Measurements from ENCODE around the gene FOCAD.

Gene FOCAD

GRCh38 chr9:21029661-21030060, 345.6 kb downstream of the FOCAD start:
- Histone ChIP-seq H3K4me3 (ENCODE audit: low read length) (no peak overlapping the region), H3K36me3 (ENCODE audit: control insufficient read depth, insufficient read depth, low read length) (no peaks in the 10 kb centered on the region), H3K9ac (ENCODE audit: low read length) (no peak overlapping the region), H3K4me1 (ENCODE audit: control insufficient read depth, insufficient read depth, low read length) (peaks cover 5% of the 10 kb centered on the region), H3K27me3 (ENCODE audit: control insufficient read depth, insufficient read depth, low read length) (no peaks in the 10 kb centered on the region), H3K9me3 (ENCODE audit: control insufficient read depth, low read length) (no peaks in the 10 kb centered on the region)

GRCh38 chr9:21030389-21031035, 346.5 kb downstream of the FOCAD start:
- Histone ChIP-seq H3K36me3 (ENCODE audit: control insufficient read depth, insufficient read depth, low read length) (no peaks in the 10 kb centered on the region), H3K27me3 (ENCODE audit: control insufficient read depth, insufficient read depth, low read length) (no peaks in the 10 kb centered on the region), H3K4me3 (ENCODE audit: low read length) (no peak overlapping the region), H3K9me3 (ENCODE audit: control insufficient read depth, low read length) (no peaks in the 10 kb centered on the region), H3K4me1 (ENCODE audit: control insufficient read depth, insufficient read depth, low read length) (peaks cover 5% of the 10 kb centered on the region), H3K9ac (ENCODE audit: low read length) (no peak overlapping the region)

GRCh38 chr9:21031091-21031807, 347.2 kb downstream of the FOCAD start, which contains the start of gene HACD4:
Gene HACD4, minus strand, starts transcription at chr9:21031640. Its CDS starts 50 bp downstream, at chr9:21031590.
- Histone ChIP-seq H3K4me3 (ENCODE audit: low read length) (no peak within 1 kb of the TSS), H3K36me3 (ENCODE audit: control insufficient read depth, insufficient read depth, low read length) (no peaks in the 10 kb centered on the region), H3K4me1 (ENCODE audit: control insufficient read depth, insufficient read depth, low read length) (peaks cover 5% of the 10 kb centered on the region), H3K9me3 (ENCODE audit: control insufficient read depth, low read length) (no peaks in the 10 kb centered on the region), H3K27me3 (ENCODE audit: control insufficient read depth, insufficient read depth, low read length) (no peaks in the 10 kb centered on the region), H3K9ac (ENCODE audit: low read length) (peak within 1 kb of the TSS; percentile 58)

- H3K27me3 ChIP-seq (ENCODE audit: control insufficient read depth, insufficient read depth, low read length) = no peaks in the 10 kb centered on the region
- H3K36me3 ChIP-seq (ENCODE audit: control insufficient read depth, insufficient read depth, low read length) = no peaks in the 10 kb centered on the region
- H3K4me3 ChIP-seq (ENCODE audit: low read length) = no peak overlapping the region
- H3K9me3 ChIP-seq (ENCODE audit: control insufficient read depth, low read length) = no peaks in the 10 kb centered on the region
- H3K4me1 ChIP-seq (ENCODE audit: control insufficient read depth, insufficient read depth, low read length) = peaks cover 5% of the 10 kb centered on the region
- peak overlapping the region; percentile 58 for H3K9ac ChIP-seq (ENCODE audit: low read length)
Measured at GRCh38 chr9:21031808-21032183, 347.7 kb downstream of the FOCAD start.

GRCh38 chr9:21037278-21037677, 353.2 kb downstream of the FOCAD start:
- Histone ChIP-seq H3K36me3 (ENCODE audit: control insufficient read depth, insufficient read depth, low read length) (no peaks in the 10 kb centered on the region), H3K4me3 (ENCODE audit: low read length) (no peak overlapping the region), H3K27me3 (ENCODE audit: control insufficient read depth, insufficient read depth, low read length) (no peaks in the 10 kb centered on the region), H3K9ac (ENCODE audit: low read length) (no peak overlapping the region), H3K4me1 (ENCODE audit: control insufficient read depth, insufficient read depth, low read length) (no peaks in the 10 kb centered on the region), H3K9me3 (ENCODE audit: control insufficient read depth, low read length) (no peaks in the 10 kb centered on the region)

GRCh38 chr9:21039302-21039701, 355.2 kb downstream of the FOCAD start:
- Histone ChIP-seq H3K36me3 (ENCODE audit: control insufficient read depth, insufficient read depth, low read length) (no peaks in the 10 kb centered on the region), H3K27me3 (ENCODE audit: control insufficient read depth, insufficient read depth, low read length) (no peaks in the 10 kb centered on the region), H3K4me3 (ENCODE audit: low read length) (no peak overlapping the region), H3K9ac (ENCODE audit: low read length) (no peak overlapping the region), H3K4me1 (ENCODE audit: control insufficient read depth, insufficient read depth, low read length) (no peaks in the 10 kb centered on the region), H3K9me3 (ENCODE audit: control insufficient read depth, low read length) (no peaks in the 10 kb centered on the region)

GRCh38 chr9:21042466-21042865, 358.4 kb downstream of the FOCAD start:
- Histone ChIP-seq H3K9me3 (ENCODE audit: control insufficient read depth, low read length) (no peaks in the 10 kb centered on the region), H3K9ac (ENCODE audit: low read length) (no peak overlapping the region), H3K4me3 (ENCODE audit: low read length) (no peak overlapping the region), H3K4me1 (ENCODE audit: control insufficient read depth, insufficient read depth, low read length) (no peaks in the 10 kb centered on the region), H3K27me3 (ENCODE audit: control insufficient read depth, insufficient read depth, low read length) (no peaks in the 10 kb centered on the region), H3K36me3 (ENCODE audit: control insufficient read depth, insufficient read depth, low read length) (no peaks in the 10 kb centered on the region)

GRCh38 chr9:21043841-21044240, 359.8 kb downstream of the FOCAD start:
- Histone ChIP-seq H3K27me3 (ENCODE audit: control insufficient read depth, insufficient read depth, low read length) (no peaks in the 10 kb centered on the region), H3K4me1 (ENCODE audit: control insufficient read depth, insufficient read depth, low read length) (no peaks in the 10 kb centered on the region), H3K36me3 (ENCODE audit: control insufficient read depth, insufficient read depth, low read length) (no peaks in the 10 kb centered on the region), H3K9me3 (ENCODE audit: control insufficient read depth, low read length) (no peaks in the 10 kb centered on the region), H3K4me3 (ENCODE audit: low read length) (no peak overlapping the region), H3K9ac (ENCODE audit: low read length) (no peak overlapping the region)

Data from mucosa of stomach (tissue), 1 donor.